HuH-7.5 (cell line): ENCODE results near the gene CD72.

Experiments
- DNase-seq: peaks from one replicate; pipeline ENCODE4 v3.0.0; 2011; ENCODE audit warnings: low spot score

The CD72 gene

GRCh38 chr9:35618325-35618727 lies at the start of gene CD72:
TSS of gene CD72 (minus strand) at chr9:35618413. CDS start at chr9:35618303, 110 bp downstream.
- DNase-seq, result no peak

DNA sequence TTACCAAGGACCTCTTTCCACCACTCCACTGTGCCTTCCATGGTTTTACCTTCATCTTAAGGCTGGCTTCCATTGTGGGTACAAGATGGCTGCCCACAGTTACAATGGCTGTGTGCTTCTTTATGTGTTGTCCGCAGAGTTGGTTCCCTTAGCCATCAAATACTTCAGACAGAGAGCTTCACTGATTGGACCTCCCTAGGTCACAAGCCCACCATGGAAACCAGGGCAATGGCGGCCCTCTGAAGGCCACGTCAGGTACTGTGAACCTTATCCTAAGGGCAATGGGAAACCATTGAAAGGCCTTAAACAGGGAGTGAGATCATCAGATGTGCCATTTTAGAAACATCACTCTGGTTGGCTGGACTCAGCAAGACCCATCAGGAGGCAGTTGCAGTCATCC lies 49.7 kb upstream of the CD72 start:
- DNase-seq, result no peak

- DNase-seq, result no peak
Observed at GRCh38 chr9:35666549-35666948, 48.3 kb upstream of the CD72 start.

- DNase-seq, result no peak
Observed at GRCh38 chr9:35666045-35666444, 47.8 kb upstream of the CD72 start.

DNA sequence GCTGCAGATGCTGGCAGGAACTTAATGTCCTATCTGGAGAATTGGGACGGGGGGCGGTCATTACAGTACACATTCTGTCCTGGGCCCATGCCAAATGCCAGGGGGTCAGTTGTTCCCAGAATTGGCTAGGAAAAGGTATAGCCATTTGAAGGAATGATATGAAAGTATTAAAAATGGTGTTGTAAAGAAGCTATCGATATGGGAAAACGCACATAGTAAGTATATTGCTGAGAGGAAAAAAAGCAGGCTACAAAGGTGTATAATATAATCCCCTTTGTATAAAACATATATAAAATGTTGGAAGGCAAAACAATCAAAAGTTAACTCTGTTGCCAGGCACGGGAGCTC lies 47.2 kb upstream of the CD72 start:
- DNase-seq, result no peak

DNA sequence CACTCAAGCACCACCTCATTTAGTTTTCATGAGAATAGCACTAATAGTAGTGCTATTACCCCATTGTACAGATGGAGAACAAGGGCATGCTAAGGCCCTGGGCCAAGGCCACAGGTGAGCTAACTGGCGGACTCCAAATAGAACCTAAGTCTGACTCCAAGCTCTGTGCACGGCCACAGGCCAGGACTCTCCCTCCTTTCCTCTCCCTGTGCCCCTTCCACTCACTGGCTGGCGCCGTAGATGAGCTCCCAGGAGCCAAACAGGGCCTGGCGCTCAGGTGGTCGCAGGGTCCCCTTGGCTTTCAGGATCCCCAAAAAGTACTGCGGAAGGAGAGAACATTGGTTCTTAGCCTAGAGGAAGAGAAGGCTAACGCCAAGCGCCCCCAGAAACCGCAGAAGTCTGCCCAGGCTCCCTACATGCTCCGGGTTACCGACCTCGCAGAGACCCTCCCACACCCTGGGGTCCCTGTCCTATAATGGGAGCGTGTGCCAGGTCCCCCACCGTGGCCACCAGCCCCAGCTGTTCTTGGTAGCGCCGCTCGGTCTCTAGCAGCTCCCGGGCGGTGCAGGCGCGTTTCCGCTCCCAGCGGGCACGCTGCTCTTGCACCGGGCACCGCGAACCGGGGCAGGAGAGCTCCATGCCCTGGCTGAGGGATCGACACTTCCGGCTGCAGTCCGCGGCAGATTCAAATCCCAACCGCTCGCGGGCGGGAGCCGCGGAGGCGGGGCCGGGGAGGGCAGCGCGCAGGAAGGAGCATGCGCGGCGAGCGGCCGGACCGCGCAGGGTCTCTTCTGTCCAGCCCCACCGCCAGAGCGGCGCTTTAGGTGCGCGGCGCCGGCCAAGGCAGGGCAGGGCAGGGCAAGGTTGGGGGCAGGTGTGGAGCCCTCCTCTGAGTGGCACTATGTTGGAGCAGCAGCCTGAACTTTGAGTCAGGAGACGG lies 46.6 kb upstream of the CD72 start, which contains the start of gene ARHGEF39:
ARHGEF39 (minus strand) TSS at position 665 of the 940 bp plus-strand sequence; CDS start at position 639, 26 bp downstream.
- peak; percentile 94 for DNase-seq

DNA sequence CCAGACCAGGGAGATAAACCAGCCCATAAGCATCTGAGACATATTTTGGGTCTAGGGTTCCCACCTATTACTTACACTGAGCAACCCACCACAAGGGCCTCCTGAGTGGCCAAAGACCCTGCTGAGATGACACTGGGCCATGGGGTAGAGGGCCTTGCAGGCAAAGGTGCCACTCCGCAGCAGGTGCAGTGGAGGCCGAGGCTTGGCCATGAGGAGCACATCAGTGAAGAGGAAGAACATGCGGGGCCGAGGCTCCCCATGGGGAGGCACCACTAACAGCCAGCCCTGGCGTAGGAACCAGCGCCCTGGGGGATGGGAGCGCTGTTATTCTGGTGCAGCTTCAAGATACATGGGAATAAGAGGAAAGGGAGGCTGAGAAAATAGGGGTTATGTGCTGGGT lies 44.2 kb upstream of the CD72 start:
- no peak for DNase-seq

DNA sequence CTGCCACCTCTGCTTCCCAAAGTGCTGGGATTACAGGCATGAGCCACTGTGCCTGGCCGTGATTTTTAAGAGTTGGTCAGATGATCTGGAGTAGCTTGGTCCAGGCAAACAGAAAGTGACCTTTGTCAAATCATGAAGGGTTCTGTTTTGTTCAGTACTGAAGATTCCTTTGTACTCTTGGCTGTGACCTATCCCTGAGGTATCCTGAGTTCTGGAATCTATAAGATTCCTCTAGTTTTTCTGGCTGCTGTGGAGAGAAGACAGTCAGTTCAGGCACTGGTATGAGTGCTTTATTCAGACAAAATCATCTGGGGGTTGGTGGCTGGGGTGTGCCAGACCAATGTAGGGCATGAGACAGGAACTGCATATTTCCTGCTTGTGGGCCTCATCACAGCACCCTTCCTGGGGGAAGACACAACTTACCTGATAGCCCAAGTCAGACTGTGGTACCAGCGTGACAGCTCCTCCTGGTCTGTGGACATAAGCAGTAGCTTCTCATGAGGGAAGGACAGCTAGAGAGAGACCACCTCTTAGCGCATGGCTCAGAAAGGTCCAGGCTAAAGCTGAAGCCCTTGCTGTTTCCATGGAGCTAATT lies 43.6 kb upstream of the CD72 start:
- no peak for DNase-seq

DNA sequence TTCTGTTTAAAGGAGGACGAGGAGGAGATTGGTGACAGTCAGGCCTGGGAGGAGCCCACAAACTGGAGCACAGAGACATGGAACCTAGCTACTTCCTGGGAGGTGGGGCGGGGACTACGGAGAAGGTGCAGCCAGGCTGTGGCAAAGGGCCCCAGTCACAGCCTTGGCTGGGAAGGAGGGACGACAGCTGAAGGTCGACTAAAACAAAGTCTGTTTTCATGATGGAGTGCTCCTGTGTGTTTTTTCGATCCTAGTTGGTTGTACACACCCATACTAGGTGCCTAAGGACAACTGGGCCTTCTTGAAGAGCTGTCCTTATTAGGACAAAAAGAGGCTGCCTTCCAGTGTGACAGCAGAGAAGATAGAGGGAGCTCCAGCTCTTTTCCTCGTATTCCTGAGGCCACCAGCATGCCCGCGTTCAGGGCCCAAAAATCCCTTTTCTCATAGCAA lies 42.8 kb upstream of the CD72 start:
- DNase-seq, result no peak

DNA sequence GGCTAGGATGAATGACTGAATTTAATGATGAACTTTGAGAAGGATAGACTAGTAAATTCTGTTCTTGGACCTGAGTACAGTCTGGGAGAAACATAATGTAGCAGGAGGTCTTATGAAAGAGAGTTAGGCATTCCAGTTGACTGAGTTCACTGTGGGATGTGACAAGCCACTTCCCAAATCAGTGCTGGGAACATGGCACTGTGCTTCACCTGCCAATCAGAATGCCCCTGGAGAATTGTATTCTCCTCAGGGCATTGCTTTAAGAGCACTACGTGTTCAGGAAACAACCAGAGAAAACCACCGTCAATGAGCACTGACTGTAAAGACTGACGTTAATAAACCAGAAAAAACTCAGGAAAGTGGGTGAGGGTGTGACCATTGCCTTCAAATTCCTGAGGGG lies 41.1 kb upstream of the CD72 start:
- no peak for DNase-seq

DNA sequence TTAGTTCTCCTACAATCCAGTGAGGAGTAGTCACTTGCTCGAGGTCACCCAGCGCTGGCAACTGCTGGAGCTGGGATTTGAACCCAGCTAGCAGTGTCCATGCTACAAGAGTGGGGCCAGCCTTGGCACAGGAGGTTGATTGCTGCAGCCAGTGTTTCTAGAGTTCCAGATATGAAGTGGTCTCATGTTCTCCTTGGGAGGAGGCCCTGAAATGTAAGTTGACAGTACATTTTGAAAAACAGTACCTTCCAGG lies 40.7 kb upstream of the CD72 start:
- DNase-seq, result no peak

GRCh38 chr9:35658137-35658967 lies 40.1 kb upstream of the CD72 start, which contains the start of gene CCDC107:
TSS of gene CCDC107 (plus strand) at chr9:35658292. CDS start at chr9:35658380, 88 bp downstream.
- DNase-seq, result peak; percentile 83

GRCh38 chr9:35657546-35658136 lies 39.4 kb upstream of the CD72 start, which contains the start of gene RMRP:
TSS of gene RMRP (minus strand) at chr9:35658019.
- peak; percentile 94 for DNase-seq

GRCh38 chr9:35656831-35657545 lies 38.8 kb upstream of the CD72 start:
- no peak for DNase-seq

DNA sequence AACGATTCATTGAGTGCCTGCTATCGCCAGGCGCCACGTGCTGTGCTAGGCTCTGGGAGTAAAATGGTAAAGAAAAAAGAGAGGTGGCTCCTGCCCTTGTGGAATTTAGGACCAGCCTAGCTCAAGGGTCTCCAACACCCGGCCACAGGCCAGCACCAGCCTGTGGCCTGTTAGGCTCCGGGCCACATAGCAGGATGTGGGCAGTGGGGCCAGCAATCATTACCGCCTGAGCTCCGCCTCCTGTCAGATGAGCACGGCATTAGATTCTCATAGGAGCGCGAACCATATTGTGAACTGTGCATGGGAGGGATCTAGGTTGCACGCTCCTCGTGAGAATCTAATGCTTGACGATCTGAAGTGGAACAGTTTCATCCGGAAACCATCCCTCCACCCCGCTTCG lies 38.1 kb upstream of the CD72 start:
- DNase-seq, result no peak

DNA sequence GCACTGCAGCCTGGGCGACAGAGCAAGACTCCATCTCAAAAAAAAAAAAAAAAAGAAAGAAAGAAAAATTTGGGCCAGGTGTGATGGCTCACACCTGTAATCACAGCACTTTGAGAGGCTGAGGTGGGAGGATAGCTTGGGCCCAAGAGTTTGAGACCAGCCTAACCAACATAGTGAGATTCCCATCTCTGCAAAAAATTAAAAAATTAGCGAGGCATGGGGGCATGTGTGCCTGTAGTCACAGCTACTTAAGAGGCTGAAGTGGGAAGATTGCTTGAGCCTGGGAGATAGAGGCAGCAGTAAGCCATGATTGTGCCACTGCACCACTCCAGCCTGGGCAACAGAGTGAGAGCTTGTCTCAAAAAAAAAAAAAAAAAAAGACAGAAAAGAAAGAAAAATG lies 35.4 kb upstream of the CD72 start:
- no peak for DNase-seq

- DNase-seq, result no peak
Observed at GRCh38 chr9:35652829-35653209, 34.6 kb upstream of the CD72 start.

GRCh38 chr9:35651956-35652828 lies 34.0 kb upstream of the CD72 start:
- DNase-seq, result no peak

DNA sequence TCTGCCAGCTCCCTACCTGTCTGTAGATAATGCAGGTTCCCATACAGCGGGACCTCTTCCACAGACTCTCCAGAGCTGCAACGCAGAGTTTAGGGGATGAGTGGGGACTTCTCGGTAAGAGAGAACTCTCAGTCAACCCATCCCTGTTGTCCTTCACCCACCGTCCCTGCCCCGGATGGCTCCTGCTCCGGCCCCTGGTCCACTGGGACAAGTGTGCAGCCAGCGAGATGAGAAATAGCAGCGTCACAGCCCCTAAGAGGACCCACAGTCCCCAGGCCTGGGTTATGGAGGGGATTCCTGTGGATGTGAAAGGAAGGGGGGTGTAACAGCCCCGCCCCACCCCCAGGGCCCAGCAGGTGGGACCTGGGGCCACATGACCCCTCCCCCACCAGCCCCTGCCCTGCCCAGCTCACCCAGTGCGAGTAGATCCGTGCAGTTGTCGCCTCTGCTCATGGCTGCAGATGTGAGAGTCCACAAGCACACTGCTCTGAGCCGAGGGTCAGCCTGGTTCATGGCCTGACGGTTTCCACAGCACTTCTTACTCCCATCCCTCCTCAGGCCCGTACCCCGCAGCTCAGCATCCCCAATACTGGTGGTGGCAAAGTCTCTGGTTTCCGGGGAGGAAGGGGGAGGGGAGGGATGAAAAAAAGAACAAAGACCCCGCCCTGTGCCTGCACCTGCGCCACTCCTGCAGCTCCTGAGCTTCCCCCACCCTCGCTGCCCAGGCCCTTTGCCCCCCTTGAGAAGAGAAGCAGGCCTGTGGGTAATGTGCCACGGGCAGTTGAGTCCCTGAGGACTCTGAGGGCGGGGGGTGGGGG lies 32.3 kb upstream of the CD72 start, which contains the start of gene SIT1:
SIT1 (minus strand) TSS at position 591 of the 818 bp plus-strand sequence; CDS start at position 513, 78 bp downstream.
- DNase-seq, result no peak
